HFF-Myc (cell line): ENCODE results near the gene OXTR.

Experiments used
- DNase-seq: peaks from one replicate; pipeline ENCODE4 v3.0.0-alpha.2; 2011; ENCODE audit warnings: low read depth; ENCODE audit errors: extremely low read depth
- H3K4me3 ChIP-seq: replicated peaks from 2 replicates; pipeline ENCODE4 v1.5.1; 2011; ENCODE audit warnings: low read depth, mild to moderate bottlenecking, control low read depth, low read length
- TF ChIP-seq, protein P1 (sequence below): IDR thresholded peaks from 2 replicates; pipeline ENCODE4 v1.5.1; 2012; ENCODE audit warnings: mild to moderate bottlenecking, low read depth, low read length, control low read depth; ENCODE audit errors: missing control alignments

Gene OXTR

GRCh38 chr3:8762607-8763377 is 6.6 kb downstream of the OXTR start:
- no peak for DNase-seq
- H3K4me3 ChIP-seq, result no peak overlapping the region
- TF ChIP-seq, protein P1, sequence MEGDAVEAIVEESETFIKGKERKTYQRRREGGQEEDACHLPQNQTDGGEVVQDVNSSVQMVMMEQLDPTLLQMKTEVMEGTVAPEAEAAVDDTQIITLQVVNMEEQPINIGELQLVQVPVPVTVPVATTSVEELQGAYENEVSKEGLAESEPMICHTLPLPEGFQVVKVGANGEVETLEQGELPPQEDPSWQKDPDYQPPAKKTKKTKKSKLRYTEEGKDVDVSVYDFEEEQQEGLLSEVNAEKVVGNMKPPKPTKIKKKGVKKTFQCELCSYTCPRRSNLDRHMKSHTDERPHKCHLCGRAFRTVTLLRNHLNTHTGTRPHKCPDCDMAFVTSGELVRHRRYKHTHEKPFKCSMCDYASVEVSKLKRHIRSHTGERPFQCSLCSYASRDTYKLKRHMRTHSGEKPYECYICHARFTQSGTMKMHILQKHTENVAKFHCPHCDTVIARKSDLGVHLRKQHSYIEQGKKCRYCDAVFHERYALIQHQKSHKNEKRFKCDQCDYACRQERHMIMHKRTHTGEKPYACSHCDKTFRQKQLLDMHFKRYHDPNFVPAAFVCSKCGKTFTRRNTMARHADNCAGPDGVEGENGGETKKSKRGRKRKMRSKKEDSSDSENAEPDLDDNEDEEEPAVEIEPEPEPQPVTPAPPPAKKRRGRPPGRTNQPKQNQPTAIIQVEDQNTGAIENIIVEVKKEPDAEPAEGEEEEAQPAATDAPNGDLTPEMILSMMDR, result no peak

- no peak overlapping the region for H3K4me3 ChIP-seq
- no peak for DNase-seq
- TF ChIP-seq, protein P1, result no peak
These were observed 7.5 kb downstream of the OXTR start for GRCh38 chr3:8761866-8762265.

GRCh38 chr3:8760506-8760905 is 8.9 kb downstream of the OXTR start:
- DNase-seq, result no peak
- no peak overlapping the region for H3K4me3 ChIP-seq
- TF ChIP-seq, protein P1, result no peak

- DNase-seq, result no peak
- TF ChIP-seq, protein P1, result no peak
- no peak overlapping the region for H3K4me3 ChIP-seq
These were observed 9.3 kb downstream of the OXTR start for GRCh38 chr3:8760091-8760490.

DNA sequence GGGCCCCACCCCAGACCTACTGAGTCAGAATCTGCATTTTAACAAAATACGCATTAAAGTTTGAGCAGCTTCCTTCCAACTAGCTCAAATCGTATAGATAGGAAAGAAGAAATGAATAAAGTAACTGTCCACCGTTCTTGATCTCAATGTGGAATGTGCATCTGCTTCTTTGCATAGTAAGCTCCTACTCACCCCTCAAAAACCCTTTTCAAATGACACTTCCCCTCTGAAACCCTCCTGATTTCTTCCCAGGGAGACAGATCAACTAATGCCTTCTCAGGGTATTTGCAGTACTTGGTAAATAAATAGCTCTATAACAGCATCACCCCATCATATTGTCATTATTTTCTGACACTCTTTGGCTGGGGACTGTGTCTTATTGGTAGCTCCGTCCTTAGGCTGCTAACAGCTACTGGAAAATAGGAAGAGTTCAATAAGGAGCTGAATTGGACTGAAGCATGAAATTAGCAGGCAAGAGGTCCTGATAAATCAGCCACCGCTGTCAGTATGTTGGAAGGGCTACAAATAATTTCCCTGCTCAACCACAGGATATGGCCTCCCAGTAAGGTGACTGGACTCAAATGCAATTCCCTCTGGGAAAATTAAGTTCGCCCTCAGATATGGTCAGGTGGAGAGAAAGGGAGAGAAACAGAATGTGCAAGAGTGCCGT is 10.2 kb downstream of the OXTR start:
- H3K4me3 ChIP-seq, result no peak overlapping the region
- TF ChIP-seq, protein P1, result no peak
- DNase-seq, result no peak

DNA sequence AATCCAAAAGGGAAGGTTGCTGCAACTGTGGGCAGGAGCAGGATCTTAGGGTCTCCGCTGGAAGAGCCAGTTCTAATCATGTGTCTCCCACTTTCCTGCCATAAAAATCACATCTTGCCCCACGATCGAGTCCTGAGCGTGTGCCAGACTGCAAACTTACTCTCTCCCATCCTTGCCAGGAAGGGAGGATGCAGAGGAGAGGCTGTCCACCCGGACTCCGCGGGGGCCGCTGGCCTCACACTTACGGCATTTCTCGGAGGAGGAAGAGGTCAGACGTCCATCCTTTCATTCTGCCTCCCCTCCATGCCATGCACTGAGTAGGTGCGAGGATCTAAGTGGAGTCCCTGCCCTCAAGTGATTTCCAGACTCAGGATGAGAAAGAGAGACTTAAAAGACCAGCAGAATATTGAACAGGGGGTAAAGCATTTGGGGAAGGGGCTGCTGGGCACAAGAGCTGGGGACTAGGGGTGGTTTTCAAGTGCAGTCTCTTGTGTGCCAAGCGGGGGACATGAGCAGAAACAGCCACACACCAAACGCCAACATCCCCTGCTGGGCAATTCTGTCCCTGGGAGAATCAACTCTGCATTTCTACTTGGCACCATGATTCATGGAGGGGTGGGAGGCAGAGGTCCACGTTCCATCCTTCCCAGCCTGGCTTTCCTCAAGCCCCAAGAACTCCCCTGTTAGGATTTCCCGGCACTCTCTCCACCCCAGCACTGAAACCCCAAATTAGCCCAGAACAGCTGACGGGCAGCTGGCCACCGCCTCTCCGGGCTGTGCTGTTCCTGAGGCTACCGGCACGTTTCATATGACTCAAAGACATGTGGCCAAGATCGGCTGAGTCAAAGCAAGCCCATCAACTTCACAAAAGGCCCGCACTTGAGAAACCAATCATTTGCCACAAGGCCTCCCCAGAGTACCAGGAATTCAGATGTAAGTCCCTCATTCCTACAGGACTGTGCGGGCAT is 11.6 kb downstream of the OXTR start:
- TF ChIP-seq, protein P1, result peak; percentile 6
- DNase-seq, result peak; percentile 72
- H3K4me3 ChIP-seq, result no peak overlapping the region
